HG02798 (cell line): ENCODE measurements around the gene ENOSF1.

Source experiments
- ATAC-seq: cut with Tn5 transposase; IDR thresholded peaks from one replicate; pipeline ENCODE4 v1.9.1; 2021; ENCODE audit warnings: mild to moderate bottlenecking; ENCODE audit not compliant: unreplicated experiment, poor library complexity

Gene ENOSF1

GRCh38 chr18:676069-676468, 36.4 kb downstream of the ENOSF1 start:
- no peak for ATAC-seq

- no peak for ATAC-seq
These were observed 37.1 kb downstream of the ENOSF1 start for GRCh38 chr18:675307-675706.

- ATAC-seq, result no peak
These were observed 38.7 kb downstream of the ENOSF1 start for GRCh38 chr18:673769-674168.

GRCh38 chr18:673317-673716, 39.1 kb downstream of the ENOSF1 start:
- ATAC-seq, result no peak

- ATAC-seq, result no peak
These were observed 41.0 kb downstream of the ENOSF1 start for GRCh38 chr18:671405-671804.

DNA sequence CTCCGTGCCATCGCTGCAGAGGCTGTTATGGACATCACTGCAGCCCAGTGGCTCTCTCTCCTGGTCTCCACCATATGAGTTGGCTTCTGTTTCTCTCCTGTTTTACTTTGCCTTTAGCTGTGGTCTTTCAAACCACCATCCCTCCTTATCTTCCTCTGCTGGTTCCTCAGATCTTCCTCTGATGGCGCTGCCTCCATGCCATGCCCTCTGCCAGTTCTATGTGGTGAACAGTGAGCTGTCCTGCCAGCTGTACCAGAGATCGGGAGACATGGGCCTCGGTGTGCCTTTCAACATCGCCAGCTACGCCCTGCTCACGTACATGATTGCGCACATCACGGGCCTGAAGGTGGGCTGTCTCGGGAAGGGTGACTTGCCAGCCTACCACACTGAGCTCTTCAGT, 41.9 kb downstream of the ENOSF1 start:
- ATAC-seq, result no peak

GRCh38 chr18:669077-669476, 43.4 kb downstream of the ENOSF1 start:
- no peak for ATAC-seq

DNA sequence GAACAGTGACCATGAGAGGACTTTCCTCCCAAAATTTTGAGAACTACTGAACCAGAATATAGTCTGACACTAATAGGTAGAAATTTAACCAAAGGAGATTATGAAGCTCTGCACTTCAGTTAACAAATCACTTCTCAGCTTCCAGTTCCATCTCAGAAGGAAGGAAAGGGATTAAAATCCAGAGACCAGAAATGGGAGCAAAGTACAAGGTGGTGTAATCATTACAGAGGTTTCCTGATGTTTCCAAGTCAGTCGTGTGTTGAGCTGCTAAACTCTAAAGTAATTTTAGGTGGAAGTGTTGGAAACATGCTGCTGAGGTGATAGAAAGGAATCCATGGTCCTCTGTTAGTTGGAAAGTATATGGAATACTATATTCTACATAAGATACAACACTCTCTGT, 44.2 kb downstream of the ENOSF1 start:
- ATAC-seq, result no peak

GRCh38 chr18:666628-667027, 45.8 kb downstream of the ENOSF1 start:
- ATAC-seq, result no peak

- ATAC-seq, result no peak
These were observed 46.3 kb downstream of the ENOSF1 start for GRCh38 chr18:666177-666576.

- no peak for ATAC-seq
These were observed 50.2 kb downstream of the ENOSF1 start for GRCh38 chr18:662197-662596.

DNA sequence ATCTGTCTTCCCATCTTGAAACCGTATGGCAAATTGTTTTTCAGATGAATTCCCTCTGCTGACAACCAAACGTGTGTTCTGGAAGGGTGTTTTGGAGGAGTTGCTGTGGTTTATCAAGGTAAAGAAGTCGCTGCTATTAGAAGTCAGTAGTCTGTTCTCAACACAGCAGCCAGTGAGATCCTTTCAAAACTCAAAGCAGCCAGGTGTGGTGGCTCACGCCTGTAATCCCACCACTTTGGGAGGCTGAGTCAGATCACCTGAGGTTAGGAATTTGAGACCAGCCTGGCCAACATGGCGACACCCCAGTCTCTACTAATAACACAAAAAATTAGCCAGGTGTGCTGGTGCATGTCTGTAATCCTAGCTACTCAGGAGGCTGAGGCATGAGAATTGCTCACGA, 52.8 kb downstream of the ENOSF1 start:
- no peak for ATAC-seq

DNA sequence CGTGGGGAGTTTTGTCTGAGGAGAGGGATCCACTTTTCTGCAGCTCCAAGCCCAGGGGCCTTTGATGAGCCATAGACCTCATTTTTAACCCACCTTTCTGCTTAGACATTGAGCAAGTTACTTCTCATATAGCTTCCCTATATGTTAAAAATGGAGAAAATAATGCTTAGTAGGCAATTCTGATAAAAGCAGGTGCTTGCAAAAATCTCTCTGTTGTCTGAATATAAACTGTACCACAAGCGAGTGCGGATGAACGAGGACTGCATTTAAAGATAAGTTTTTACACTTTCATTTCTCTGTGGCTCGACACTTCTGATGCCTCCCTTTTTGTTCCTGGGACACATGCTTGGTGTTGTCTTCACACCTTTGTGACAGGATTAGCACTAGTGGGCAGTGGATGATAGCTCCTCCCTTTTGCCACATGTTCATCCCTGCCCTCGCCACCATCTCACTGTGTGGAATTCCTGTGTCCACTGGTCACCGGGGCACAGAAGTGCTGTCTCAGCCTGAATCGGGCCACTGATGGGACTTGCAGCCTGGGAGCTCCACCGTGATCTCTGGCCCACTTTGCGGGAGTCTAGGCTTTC, 53.4 kb downstream of the ENOSF1 start:
- ATAC-seq, result no peak

- ATAC-seq, result peak; percentile 63
These were observed 54.2 kb downstream of the ENOSF1 start for GRCh38 chr18:658001-658946.

GRCh38 chr18:657311-658000, 55.0 kb downstream of the ENOSF1 start, which contains the start of gene TYMS:
TYMS (plus strand) TSS chr18:657653; CDS start chr18:657743, 90 bp downstream.
- peak; percentile 54 for ATAC-seq

- no peak for ATAC-seq
These were observed 57.0 kb downstream of the ENOSF1 start for GRCh38 chr18:655445-655844.

DNA sequence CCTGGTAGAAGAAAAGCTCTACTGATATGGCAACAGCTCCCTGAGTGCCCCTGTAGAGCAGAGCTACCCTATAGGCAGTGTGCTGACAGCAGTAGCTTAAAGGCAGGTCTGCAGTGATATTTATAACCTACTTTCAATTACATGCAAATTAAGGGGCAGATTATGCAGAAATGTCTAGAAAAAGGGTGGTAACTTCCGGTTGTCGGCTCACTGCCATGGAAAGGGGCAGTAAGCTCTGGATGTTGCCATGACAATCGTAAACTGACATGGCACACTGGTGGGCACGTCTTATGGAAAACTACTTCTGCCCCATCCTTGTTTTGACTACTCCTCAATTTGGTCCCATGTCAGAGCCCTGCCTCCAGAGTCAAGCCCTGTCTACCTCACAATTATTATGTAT, 57.8 kb downstream of the ENOSF1 start:
- no peak for ATAC-seq

DNA sequence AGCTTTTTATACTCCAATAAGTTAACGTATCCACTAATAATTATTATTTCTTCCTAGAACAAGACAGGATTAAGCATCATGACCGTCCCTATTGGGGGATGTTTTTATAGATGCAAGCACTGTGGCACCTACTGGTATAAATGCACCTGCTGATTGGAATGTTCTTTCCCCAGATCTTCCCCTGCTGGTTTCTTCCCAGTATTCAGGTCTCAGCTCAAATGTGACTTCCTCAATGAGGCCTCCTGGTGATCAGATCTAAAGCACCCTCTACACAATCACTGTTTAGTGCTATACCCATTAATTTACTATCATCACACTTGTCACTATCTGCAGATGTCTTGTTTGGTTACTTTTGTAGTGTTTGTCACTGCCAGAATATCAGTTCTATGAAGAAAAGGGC, 58.9 kb downstream of the ENOSF1 start:
- no peak for ATAC-seq

- ATAC-seq, result no peak
These were observed 60.3 kb downstream of the ENOSF1 start for GRCh38 chr18:652131-652530.

DNA sequence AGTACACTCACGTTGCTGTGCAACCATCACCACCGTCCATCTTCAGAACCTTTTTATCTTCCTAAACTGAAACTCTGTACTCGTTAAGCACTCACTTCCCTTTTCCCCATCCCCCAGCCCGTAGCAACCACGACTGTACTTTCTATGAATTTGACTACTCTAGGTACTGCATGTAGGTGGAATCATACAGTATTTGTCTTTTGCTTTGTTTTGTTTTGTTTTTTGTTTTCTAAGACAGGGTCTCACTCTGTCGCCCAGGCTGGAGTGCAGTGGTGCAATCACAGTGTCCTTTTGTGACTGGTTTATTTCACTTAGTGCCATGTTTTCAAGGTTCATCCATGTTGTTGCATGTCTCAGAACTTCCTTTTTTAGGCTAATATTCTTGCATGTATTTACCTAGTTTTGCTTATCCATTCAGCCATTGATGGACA, 62.0 kb downstream of the ENOSF1 start:
- ATAC-seq, result peak; percentile 98

GRCh38 chr18:649341-649740, 63.1 kb downstream of the ENOSF1 start:
- no peak for ATAC-seq
